GM21381 (cell line): ENCODE results near the gene C5orf58.
A peak's percentile ranks its signal among the peaks of the same experiment; 100 is the strongest.

ENCODE experiments used
- ATAC-seq: cut with Tn5 transposase; IDR thresholded peaks from one replicate; pipeline ENCODE4 v1.9.1; 2021; ENCODE audit warnings: mild to moderate bottlenecking, moderate library complexity; ENCODE audit not compliant: unreplicated experiment

The C5orf58 gene

DNA sequence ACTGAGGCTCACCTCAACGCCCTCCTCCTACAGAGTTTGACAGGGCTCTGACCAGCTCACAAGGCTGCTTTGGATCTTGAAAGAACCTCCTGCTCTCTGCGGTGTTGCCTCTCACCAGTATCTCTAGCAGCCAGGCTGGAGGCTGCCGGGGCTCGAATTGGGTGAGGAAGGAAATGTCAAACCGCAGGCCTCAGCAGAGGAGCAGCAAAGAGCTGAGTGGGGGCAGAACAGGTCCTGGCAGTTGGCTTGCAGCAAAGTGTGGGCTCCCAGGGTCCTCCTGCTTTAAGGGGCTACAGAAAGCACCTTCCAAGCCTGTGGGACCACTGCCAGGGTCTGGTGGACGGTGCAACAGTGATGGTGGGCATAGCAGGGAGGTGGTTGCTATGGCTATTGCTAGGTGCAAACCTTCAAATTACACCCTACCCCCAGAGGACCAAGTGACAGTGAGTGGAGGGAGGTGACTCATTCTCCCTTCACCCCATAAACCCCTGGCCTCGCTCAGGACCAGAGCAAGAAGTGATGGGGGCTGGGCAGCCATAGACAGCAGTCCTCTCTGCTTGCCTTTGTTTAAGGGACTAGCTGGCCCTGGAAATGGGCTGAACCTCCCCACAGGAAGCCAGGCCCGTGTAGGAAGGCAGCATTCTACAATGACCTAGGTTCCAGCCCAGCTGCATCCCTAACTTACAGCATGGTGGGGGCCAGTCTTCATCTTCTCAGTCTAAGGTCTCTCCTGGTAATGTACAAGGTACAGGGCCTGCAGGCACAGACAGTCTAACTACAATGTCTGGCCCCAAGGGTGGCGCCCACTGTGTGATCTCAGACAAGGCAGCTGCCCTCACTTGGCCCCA is 46.0 kb downstream of the C5orf58 start:
- ATAC-seq, result peak; percentile 77

DNA sequence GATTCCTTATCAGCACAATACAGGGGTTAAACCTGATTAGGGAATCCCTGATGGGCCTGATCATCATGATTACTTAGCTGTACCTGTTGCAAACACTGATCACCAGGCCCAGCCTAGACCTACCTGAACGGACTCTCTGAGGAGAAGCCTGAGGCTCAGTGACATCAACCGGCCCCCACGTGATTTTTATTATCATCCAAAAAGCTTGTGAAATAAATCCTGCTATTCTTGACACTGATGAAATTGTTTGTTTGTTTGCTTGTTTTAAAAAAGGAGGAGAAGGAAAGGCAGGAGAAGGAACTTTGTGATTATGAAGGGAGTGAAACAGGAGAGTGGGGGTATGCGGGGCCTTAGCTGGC is 46.7 kb downstream of the C5orf58 start:
- no peak for ATAC-seq

- ATAC-seq, result no peak
Observed at GRCh38 chr5:170280011-170280493, 47.3 kb downstream of the C5orf58 start.

GRCh38 chr5:170283296-170283695 is 50.5 kb downstream of the C5orf58 start:
- ATAC-seq, result no peak

DNA sequence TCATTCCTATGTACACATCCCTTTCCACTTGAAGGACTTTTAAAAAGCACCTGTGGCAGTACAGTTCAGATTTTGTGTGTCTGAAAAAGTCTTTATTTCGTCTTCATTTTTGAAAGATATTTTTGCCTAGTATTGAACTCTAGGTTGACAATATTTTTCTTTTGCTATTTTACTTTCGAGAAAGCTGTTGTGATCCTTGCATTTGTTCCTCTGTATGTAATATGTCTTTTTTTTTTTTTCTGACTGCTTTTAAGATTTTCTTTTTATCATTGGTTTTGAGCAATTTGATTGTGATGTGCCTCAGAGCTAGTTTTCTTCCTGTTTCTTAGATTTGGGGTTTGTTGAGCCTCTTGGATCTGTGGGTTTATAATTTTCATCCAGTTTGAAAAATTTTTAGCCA is 51.4 kb downstream of the C5orf58 start:
- no peak for ATAC-seq

DNA sequence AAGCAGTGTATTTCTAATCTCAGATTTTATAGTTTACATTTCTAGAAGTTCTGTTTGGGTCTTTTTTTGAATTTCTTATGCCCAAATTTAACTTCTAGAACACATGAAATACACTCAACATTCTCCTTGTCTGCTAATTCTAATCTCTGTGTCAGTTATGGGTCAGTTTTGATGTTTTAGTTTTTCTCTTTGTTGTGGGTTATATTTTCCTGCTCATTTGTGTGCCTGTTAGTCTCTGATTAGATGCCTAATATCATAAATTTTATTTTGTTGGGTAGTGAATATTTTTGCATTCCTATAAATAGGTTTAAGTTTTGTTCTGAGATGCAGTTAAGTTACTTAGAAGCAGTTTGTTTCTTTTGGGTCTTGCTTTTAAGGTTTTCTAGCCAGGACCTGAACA is 52.4 kb downstream of the C5orf58 start:
- no peak for ATAC-seq

GRCh38 chr5:170286386-170286925 is 53.7 kb downstream of the C5orf58 start:
- ATAC-seq, result no peak

GRCh38 chr5:170287532-170287931 is 54.7 kb downstream of the C5orf58 start:
- no peak for ATAC-seq

DNA sequence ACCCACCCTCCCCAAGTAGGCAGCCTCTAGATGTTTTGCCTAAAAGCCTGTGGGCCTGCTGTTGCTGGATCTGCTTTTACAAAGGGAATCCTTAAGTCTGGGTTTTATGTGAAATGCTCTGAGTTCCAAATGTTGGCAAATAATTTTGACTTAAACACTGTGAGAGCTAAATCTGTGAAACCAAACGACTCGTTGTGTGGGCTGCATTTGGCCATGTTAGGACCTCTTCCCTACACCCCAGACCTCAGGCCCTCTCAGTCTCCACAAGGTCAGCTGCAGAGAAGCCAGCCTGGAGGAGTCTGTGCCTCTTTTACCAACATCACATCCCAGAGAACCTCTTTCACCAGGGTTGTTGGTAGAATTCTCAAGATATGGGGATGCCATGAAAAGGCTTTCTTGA is 55.4 kb downstream of the C5orf58 start:
- ATAC-seq, result no peak

- ATAC-seq, result no peak
Observed at GRCh38 chr5:170288551-170288950, 55.8 kb downstream of the C5orf58 start.

DNA sequence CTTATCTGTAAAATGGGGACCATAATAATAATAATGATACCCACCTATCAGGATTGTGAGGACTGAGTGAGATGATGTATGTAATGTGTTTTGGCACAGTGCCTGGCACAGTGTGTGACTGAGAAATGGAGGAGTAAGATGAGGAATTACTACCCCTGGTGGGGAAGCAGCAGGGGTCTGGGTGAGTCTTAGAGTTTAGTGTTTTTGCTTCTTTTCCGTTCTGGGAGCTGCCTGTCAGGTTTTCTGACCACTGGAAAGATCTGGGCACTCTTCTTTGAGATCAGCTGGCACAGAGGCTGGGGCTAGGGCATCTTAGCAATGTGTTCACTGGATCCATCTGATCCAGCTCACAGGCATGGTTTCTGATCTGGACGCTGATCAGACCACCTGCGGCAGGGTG is 56.3 kb downstream of the C5orf58 start:
- no peak for ATAC-seq

DNA sequence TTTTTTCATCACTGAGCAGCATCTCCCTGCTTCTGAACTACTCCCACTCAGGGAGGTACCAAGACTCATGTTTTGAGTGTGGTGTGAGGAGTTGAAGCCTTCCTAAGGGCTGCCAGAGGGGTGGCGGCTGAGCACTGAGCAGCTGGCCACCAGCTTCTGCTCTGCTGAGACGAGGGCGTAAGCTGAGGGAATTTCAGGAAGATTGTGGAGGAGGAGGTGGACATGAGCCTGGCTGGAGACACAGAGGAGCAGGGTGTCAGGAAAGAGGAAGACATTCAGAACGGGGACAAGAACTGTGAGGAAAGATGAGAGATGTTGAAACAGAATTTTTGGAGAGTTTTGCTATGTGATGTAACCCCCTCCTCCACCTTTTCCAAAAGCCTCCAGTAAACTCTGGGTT is 57.0 kb downstream of the C5orf58 start:
- no peak for ATAC-seq

DNA sequence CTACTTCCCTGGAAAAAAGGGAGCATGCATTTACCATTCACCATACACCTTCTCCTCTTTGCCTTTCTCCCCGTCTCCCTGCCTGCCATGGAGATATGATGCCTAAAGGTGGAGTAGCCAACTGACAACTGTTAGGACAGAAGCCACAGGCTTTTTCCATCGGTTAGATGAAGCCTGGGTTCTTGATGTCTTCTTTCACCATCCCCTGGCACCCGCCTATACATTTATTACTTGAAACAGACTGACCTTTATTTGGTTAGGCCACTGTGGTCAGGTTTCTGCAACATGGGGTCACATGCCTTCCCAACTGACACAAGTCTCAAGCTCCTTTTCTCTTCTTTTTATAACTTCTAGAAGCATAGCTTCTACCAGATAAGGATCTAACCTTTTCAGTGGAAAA is 57.7 kb downstream of the C5orf58 start:
- ATAC-seq, result no peak

- ATAC-seq, result no peak
Observed at GRCh38 chr5:170292179-170293104, 59.7 kb downstream of the C5orf58 start.

DNA sequence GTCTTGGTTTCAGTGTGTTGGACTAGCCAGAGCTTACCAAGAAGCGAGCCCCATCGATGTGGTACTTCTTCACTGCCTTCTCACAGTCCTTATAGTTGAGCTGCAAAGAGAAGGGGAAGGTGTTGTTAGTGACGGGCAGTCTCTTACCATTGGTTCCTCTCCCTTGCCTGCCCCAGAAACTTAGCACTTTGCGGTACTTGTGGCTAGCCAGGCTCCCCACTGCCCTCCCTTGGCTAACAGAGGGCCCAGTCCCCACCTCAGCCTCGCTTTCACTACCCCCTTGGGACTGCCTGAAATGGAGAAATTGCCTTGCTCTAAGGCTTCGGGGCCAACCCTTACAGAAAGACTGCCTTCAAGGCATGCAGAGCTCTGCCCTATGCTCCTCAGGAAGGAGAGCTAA is 60.5 kb downstream of the C5orf58 start:
- ATAC-seq, result peak; percentile 81

DNA sequence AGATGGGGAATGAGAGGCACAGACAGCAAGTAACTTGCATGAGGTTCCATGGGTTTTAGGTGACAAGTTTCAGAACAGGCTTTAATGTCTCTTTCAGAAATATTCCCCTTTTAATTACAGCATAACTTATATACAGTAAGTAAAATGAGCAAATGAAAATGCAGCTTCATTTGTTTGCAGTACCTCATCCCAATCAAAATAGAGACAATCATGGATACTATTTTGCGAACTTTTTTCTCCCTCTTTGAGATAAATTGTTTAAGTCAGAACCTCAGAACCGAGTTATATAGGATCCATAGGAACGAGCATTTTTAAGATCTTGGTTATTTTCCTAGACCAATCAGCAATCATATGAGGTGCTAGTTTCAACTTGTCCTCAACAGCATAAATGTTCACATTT is 61.3 kb downstream of the C5orf58 start:
- no peak for ATAC-seq

DNA sequence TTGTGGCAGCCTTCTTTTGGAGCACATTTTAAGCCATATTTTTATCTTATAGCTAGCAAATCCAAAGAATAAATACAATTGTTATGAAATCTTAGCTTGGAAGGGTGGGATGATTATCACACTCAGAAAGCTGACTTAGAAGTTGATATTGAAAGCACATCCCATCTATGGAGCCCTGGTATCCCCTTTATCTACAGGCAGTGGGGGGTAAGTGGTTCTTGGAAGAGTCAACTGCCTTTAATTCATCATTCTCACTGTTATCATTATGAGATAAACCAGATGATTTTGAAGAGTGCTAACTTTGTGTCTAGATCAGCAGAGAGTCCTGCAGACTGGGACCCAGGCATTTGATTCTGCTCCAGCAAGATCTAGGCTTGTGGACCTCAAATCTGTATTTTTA is 61.8 kb downstream of the C5orf58 start:
- ATAC-seq, result no peak
